ENCODE results near the gene FBXL7.

- TF ChIP-seq EP300 (IDR thresholded peaks at IDR 0.05; ENCODE audit: borderline replicate concordance in 1 of 2, low read depth in 2 of 2, low read length in 2 of 2) (peak in 1 of 2 experiments; percentile 24; a peak in 1 of 3 replicates), RAD21 (IDR thresholded peaks at IDR 0.05 in 1 of 2, conservative IDR thresholded peaks at IDR 0.05 in 1 of 2; ENCODE audit: low read depth in 2 of 2, low read length in 2 of 2) (no peak), MAX (IDR thresholded peaks at IDR 0.05) (peak; percentile 51), CTCF (IDR thresholded peaks at IDR 0.05; ENCODE audit: control extremely low read depth in 1 of 3, insufficient read depth in 1 of 3, low read depth in 1 of 3, low read length in 3 of 3) (no peak), RFX5 (IDR thresholded peaks at IDR 0.05; ENCODE audit: borderline replicate concordance, low read depth, low read length) (no peak), POLR2AphosphoS5 (IDR thresholded peaks at IDR 0.05; ENCODE audit: low read depth, low read length) (no peak), USF2 (IDR thresholded peaks at IDR 0.05; ENCODE audit: low read length) (no peak), YY1 (IDR thresholded peaks at IDR 0.05; ENCODE audit: low read depth, low read length) (no peak), POLR2A (IDR thresholded peaks at IDR 0.05; ENCODE audit: control extremely low read depth in 1 of 2, low read depth in 2 of 2, low read length in 2 of 2) (no peak), HDAC6 (IDR thresholded peaks at IDR 0.05; ENCODE audit: low read depth, low read length) (no peak), ATF2 (IDR thresholded peaks at IDR 0.05; ENCODE audit: low read length) (no peak), SRF (IDR thresholded peaks at IDR 0.05; ENCODE audit: low read depth, low read length) (no peak), EZH2 (IDR thresholded peaks at IDR 0.05; ENCODE audit: low read depth, low read length, severe bottlenecking) (no peak), PHF8 (conservative IDR thresholded peaks at IDR 0.05; ENCODE audit: low read depth, low read length) (no peak)
These were observed 296.6 kb downstream of the FBXL7 start for GRCh38 chr5:15796557-15796956.

Measured in H1 (cell line).